Hepatocyte (in vitro differentiated cells): Measurements from ENCODE around the gene TMC1.

ENCODE experiments used
- CTCF ChIP-seq: fragments of 200-600 bp; sonication (generic); IDR thresholded peaks from 2 replicates; pipeline ENCODE4 v1.5.1; 2016; ENCODE audit warnings: antibody characterized with exemption, mild to moderate bottlenecking; ENCODE audit not compliant: poor library complexity
- EZH2 ChIP-seq: fragments of 200-600 bp; sonication (generic); IDR thresholded peaks from 2 replicates; pipeline ENCODE4 v1.6.1; 2016; ENCODE audit warnings: antibody characterized with exemption, mild to moderate bottlenecking, borderline replicate concordance

GRCh38 chr9:72618811-72619210 lies 97.4 kb downstream of the TMC1 start:
- TF ChIP-seq CTCF (no peak), EZH2 (no peak)
